Measurements from ENCODE around the gene SNAPC3.

SNAPC3 gene

GRCh38 chr9:15501179-15501578 is 78.5 kb downstream of the SNAPC3 start:
- Histone ChIP-seq H3K4me3 (ENCODE audit: low read depth, low read length) (no peak overlapping the region), H3K9me3 (ENCODE audit: control insufficient read depth, insufficient read depth, low read depth, low read length) (no peaks in the 10 kb centered on the region), H3K4me1 (ENCODE audit: control insufficient read depth, insufficient read depth, low read length) (peaks cover 9% of the 10 kb centered on the region), H3K27ac (ENCODE audit: extremely low read depth, low read depth, low read length) (no peak overlapping the region), H3K36me3 (ENCODE audit: control insufficient read depth in 2 of 2, insufficient read depth in 1 of 2, low read length in 2 of 2) (peaks cover 51 to 84% of the 10 kb centered on the region in 2 experiments)
- POLR2A ChIA-PET, result interaction anchor here (2.0 to 2.4 kb wide), 2 partner anchors 9 to 52 kb away, joined by 4 to 17 read pairs; partner anchors contain the start of genes CCDC171 and PSIP1
- peak; percentile 90 for TF ChIP-seq ZBTB11 (tag by site-specific recombination; conservative IDR thresholded peaks at IDR 0.05; ENCODE audit: low read depth)
- no peak for TF ChIP-seq KLF8 (tag by site-specific recombination; IDR thresholded peaks at IDR 0.05)
- TF ChIP-seq ZNF350 (tag by site-specific recombination; IDR thresholded peaks at IDR 0.05), result no peak
- peak; percentile 33; the same call in 1 of the 2 replicates for TF ChIP-seq FEZF1 (tag by site-specific recombination; IDR thresholded peaks at IDR 0.05)
- no peak for TF ChIP-seq TCF7L2 (IDR thresholded peaks at IDR 0.05; ENCODE audit: borderline replicate concordance, low read depth, low read length)
- TF ChIP-seq ZNF423 (tag by site-specific recombination; IDR thresholded peaks at IDR 0.05), result no peak
- TF ChIP-seq KLF9 (tag by site-specific recombination; IDR thresholded peaks at IDR 0.05; ENCODE audit: low read depth), result no peak
- TF ChIP-seq ZNF664 (tag by site-specific recombination; IDR thresholded peaks at IDR 0.05), result peak; percentile 93
- no peak for TF ChIP-seq ZNF174 (tag by site-specific recombination; IDR thresholded peaks at IDR 0.05)
- TF ChIP-seq ZNF335 (tag by site-specific recombination; conservative IDR thresholded peaks at IDR 0.05), result no peak
- TF ChIP-seq PRDM1 (tag by site-specific recombination; IDR thresholded peaks at IDR 0.05), result peak; percentile 31; the same call in 1 of the 2 replicates
- CTCF ChIA-PET, result interaction anchor here (0.7 to 0.9 kb wide), 2 partner anchors 11 to 40 kb away, joined by 3 to 4 read pairs; no protein-coding TSS in a partner anchor

- TF ChIP-seq ZNF350 (tag by site-specific recombination; IDR thresholded peaks at IDR 0.05) (no peak), PRDM6 (tag by site-specific recombination; IDR thresholded peaks at IDR 0.05) (no peak), ZNF580 (tag by site-specific recombination; IDR thresholded peaks at IDR 0.05) (no peak), ZNF654 (tag by site-specific recombination; IDR thresholded peaks at IDR 0.05; ENCODE audit: low read depth) (no peak), ZNF366 (tag by site-specific recombination; conservative IDR thresholded peaks at IDR 0.05) (no peak), ZNF175 (tag by site-specific recombination; IDR thresholded peaks at IDR 0.05) (no peak)
- H3K4me3 ChIP-seq (ENCODE audit: low read depth, low read length), result no peak overlapping the region
- no peaks in the 10 kb centered on the region for H3K9me3 ChIP-seq (ENCODE audit: control insufficient read depth, insufficient read depth, low read depth, low read length)
- CTCF ChIA-PET, result no interaction called here
- POLR2A ChIA-PET, result interaction anchor here (2.4 kb wide), 1 partner anchor 9 kb away, joined by 17 read pairs; the partner anchor contains the start of gene PSIP1
- peaks cover 51 to 85% of the 10 kb centered on the region in 2 experiments for H3K36me3 ChIP-seq (ENCODE audit: control insufficient read depth in 2 of 2, insufficient read depth in 1 of 2, low read length in 2 of 2)
- H3K4me1 ChIP-seq (ENCODE audit: control insufficient read depth, insufficient read depth, low read length), result peaks cover 9% of the 10 kb centered on the region
- H3K27ac ChIP-seq (ENCODE audit: extremely low read depth, low read depth, low read length), result no peak overlapping the region
Observed at GRCh38 chr9:15501803-15502202, 79.1 kb downstream of the SNAPC3 start.

GRCh38 chr9:15505921-15506320 is 83.2 kb downstream of the SNAPC3 start:
- peaks cover 40 to 77% of the 10 kb centered on the region in 2 experiments for H3K36me3 ChIP-seq (ENCODE audit: control insufficient read depth in 2 of 2, insufficient read depth in 1 of 2, low read length in 2 of 2)
- H3K27ac ChIP-seq (ENCODE audit: extremely low read depth, low read depth, low read length), result no peak overlapping the region
- no peaks in the 10 kb centered on the region for H3K9me3 ChIP-seq (ENCODE audit: control insufficient read depth, insufficient read depth, low read depth, low read length)
- POLR2A ChIA-PET, result no interaction called here
- CTCF ChIA-PET, result interaction anchor here (0.5 kb wide), 1 partner anchor 251 kb away, joined by 6 read pairs; no protein-coding TSS in a partner anchor
- H3K4me3 ChIP-seq (ENCODE audit: low read depth, low read length), result no peak overlapping the region
- H3K4me1 ChIP-seq (ENCODE audit: control insufficient read depth, insufficient read depth, low read length), result peaks cover 15% of the 10 kb centered on the region
- TF ChIP-seq ZNF239 (tag by site-specific recombination; IDR thresholded peaks at IDR 0.05) (no peak), ZNF140 (tag by site-specific recombination; IDR thresholded peaks at IDR 0.05) (no peak), PRDM2 (tag by site-specific recombination; IDR thresholded peaks at IDR 0.05; ENCODE audit: borderline replicate concordance) (no peak), ZNF670 (tag by site-specific recombination; IDR thresholded peaks at IDR 0.05; ENCODE audit: low read depth) (no peak)
